Measurements from ENCODE around the gene VARS1.
"Not testable (repeated sequence)": the region's sequence is repeated elsewhere in the genome, so short reads cannot be mapped to it uniquely, and the experiment has no call there.

The VARS1 gene

DNA sequence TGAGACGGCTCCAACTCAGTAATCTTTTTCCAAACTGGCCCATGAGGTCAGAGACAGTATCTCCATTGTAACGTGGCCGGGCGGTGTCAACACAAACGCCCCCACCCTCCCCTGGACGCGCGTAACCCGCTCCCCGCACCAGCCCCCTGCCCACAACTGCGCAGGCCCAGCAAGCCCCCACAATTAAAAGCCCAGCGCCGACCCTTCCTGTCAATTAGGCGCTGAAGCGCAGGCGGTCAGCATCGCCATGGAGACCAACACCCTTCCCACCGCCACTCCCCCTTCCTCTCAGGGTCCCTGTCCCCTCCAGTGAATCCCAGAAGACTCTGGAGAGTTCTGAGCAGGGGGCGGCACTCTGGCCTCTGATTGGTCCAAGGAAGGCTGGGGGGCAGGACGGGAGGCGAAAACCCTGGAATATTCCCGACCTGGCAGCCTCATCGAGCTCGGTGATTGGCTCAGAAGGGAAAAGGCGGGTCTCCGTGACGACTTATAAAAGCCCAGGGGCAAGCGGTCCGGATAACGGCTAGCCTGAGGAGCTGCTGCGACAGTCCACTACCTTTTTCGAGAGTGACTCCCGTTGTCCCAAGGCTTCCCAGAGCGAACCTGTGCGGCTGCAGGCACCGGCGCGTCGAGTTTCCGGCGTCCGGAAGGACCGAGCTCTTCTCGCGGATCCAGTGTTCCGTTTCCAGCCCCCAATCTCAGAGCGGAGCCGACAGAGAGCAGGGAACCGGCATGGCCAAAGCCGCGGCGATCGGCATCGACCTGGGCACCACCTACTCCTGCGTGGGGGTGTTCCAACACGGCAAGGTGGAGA, 19.7 kb upstream of the VARS1 start, which contains the start of the genes HSPA1A and HSPA1L:
Gene HSPA1A (plus strand): TSS at position 519 of the 814 bp plus-strand sequence. CDS start 214 bp downstream, at position 733.
Gene HSPA1L (minus strand): TSS at position 259 of the 814 bp plus-strand sequence. CDS start 3,311 bp downstream, outside the sequence.
- DNase-seq: peak; percentile 77
- Mint-ChIP-seq H3K27ac (peak within 1 kb of the TSS; percentile 91), H3K9me3 (no peaks in the 10 kb centered on the region), H3K36me3 (peaks cover 29% of the 10 kb centered on the region), H3K27me3 (no peaks in the 10 kb centered on the region), H3K4me1 (peaks cover 49% of the 10 kb centered on the region), H3K4me3 (peak within 1 kb of the TSS; percentile 92)
- CTCF ChIA-PET: interaction anchor here (0.6 to 2.5 kb wide), 6 partner anchors 11 to 88 kb away, joined by 3 to 8 read pairs (median 4); no protein-coding TSS in a partner anchor

DNA sequence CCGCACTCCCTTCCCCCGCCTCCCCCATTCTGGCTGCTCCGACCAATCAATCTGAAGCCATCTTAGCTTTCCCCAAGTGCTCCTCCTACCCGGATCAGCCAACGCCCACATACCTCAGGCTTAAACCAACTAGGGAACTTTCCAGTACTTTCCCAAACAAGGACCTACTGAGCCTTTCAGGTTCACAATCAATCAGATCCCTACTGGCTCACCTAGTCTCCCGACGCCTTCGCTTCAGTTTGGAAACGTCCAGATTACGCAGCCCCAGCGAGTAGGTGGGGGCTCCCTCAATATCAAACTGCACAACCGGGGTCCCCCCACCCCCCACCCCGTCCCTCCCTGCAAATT, 19.1 kb upstream of the VARS1 start:
- Mint-ChIP-seq H3K4me1 (peaks cover 48% of the 10 kb centered on the region), H3K27ac (peak overlapping the region; percentile 91), H3K27me3 (no peaks in the 10 kb centered on the region), H3K4me3 (peak overlapping the region; percentile 92), H3K36me3 (peaks cover 31% of the 10 kb centered on the region), H3K9me3 (no peaks in the 10 kb centered on the region)
- peak; percentile 86 for DNase-seq
- CTCF ChIA-PET: interaction anchor here (0.6 to 2.5 kb wide), 6 partner anchors 12 to 87 kb away, joined by 3 to 8 read pairs (median 3); partner anchors contain the start of gene CLIC1

DNA sequence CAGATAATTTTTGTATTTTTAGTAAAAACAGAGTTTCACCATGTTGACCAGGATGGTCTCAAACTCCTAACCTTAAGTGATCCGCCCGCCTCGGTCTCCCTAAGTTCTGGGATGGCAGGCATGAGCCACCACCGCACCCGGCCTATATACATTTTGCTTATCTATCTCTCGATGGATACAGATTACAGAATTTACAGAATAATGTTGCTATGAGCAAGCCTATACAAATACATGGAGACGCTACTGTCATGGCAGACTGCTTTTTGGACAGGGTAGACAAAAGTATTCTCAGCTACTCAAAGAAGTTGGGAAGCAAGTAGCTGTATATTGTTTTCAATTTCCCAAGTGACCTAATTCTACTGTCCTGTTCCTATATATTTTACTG, 17.9 kb upstream of the VARS1 start:
- no peaks in the 10 kb centered on the region for H3K9me3 Mint-ChIP-seq
- CTCF ChIA-PET: interaction anchor here (1.8 to 2.5 kb wide), 2 partner anchors 23 to 86 kb away, joined by 5 to 8 read pairs; no protein-coding TSS in a partner anchor
- no peaks in the 10 kb centered on the region for H3K27me3 Mint-ChIP-seq
- H3K36me3 Mint-ChIP-seq: peaks cover 30% of the 10 kb centered on the region
- peak overlapping the region; percentile 69 for H3K4me3 Mint-ChIP-seq
- peak overlapping the region; percentile 82 for H3K27ac Mint-ChIP-seq
- peaks cover 41% of the 10 kb centered on the region for H3K4me1 Mint-ChIP-seq
- no peak for DNase-seq

DNA sequence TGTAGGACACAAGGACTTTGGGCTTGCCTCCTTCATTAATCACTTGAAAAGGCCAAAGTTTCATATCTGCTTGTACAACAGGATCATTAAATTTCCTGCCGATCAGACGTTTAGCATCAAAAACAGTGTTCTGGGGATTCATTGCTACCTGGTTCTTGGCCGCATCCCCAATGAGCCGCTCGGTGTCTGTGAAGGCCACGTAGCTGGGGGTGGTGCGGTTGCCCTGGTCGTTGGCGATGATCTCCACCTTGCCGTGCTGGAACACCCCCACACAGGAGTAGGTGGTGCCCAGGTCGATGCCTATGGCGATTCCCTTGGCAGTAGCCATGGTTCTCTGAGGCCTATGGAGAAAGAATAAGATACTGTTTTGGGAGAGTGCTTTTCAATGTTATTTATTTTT, 16.1 kb upstream of the VARS1 start:
- CTCF ChIA-PET: interaction anchor here (0.9 to 1.8 kb wide), 2 partner anchors 12 to 22 kb away, joined by 4 to 5 read pairs; no protein-coding TSS in a partner anchor
- no peak for DNase-seq
- Mint-ChIP-seq H3K36me3 (peaks cover 23% of the 10 kb centered on the region), H3K27me3 (no peaks in the 10 kb centered on the region), H3K4me3 (no peak overlapping the region), H3K9me3 (no peaks in the 10 kb centered on the region), H3K27ac (no peak overlapping the region), H3K4me1 (peaks cover 35% of the 10 kb centered on the region)

DNA sequence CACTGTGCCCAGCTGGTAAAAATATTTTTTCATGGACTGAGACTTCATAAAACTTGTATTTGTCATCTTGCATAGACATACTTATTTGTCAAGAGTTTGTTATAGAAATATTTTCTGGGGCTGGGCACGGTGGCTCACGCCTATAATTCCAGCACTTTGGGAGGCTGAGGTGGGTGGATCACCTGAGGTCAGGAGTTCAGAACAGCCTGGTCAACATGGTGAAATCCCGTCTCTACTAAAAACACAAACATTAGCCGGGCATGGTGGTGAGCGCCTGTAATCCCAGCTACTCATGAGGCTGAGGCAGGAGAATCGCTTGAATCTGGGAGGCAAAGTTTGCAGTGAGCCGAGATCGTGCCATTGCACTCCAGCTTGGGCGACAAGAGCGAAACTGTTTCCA, 13.0 kb upstream of the VARS1 start:
- DNase-seq, H3K27me3 Mint-ChIP-seq, H3K9me3 Mint-ChIP-seq, CTCF ChIA-PET, H3K27ac Mint-ChIP-seq, H3K4me3 Mint-ChIP-seq: not testable (repeated sequence)
- Mint-ChIP-seq H3K36me3 (peaks cover 27% of the 10 kb centered on the region), H3K4me1 (peaks cover 52% of the 10 kb centered on the region)

DNA sequence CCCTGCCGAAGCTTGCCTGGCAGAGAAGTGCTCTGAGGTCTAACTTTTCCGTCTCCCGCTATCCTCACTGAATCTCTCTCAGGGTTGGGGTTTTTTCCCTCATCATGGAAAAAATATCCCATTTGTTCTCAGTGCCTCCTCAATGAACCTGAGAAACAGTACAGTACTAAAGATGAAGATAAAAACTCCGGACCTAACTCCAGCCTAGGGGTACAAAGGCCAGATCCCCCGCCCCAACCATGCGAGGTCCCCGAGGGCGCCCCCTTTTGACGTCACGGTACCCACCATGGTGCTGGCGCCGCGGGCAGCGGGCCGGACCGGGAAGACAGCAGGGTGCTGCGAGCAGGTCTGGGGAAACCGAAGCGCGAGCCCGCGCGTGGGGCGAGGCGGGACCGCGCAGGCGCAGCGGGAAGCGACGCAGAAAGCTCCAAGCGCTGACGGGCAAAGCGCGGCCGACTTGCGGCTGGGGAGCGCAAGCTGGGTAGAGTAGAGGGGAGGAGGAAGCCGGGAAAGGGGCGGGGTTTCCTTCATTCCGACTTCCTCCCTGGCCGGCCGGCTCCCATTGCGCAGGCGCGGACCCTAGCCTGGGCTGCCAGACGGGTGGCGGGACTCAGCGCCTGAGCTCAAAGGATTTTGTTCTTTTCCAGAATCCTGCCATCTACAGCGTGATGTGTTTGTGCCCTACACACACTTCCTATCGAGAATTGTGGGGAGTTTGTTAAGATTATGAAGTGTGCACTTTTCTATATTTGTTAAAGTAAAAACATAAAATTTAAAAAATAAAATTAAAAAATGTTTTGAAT, 11.1 kb upstream of the VARS1 start, which contains the start of gene LSM2:
Gene LSM2 (minus strand): TSS at position 497 of the 803 bp plus-strand sequence. CDS start 209 bp downstream, at position 288.
- H3K4me3 Mint-ChIP-seq: peak within 1 kb of the TSS; percentile 92
- peak; percentile 98 for DNase-seq
- H3K27ac Mint-ChIP-seq: peak within 1 kb of the TSS; percentile 89
- H3K4me1 Mint-ChIP-seq: peaks cover 42% of the 10 kb centered on the region
- H3K36me3 Mint-ChIP-seq: peaks cover 38% of the 10 kb centered on the region
- no peaks in the 10 kb centered on the region for H3K27me3 Mint-ChIP-seq
- CTCF ChIA-PET: interaction anchor here (0.8 to 3.0 kb wide), 6 partner anchors 10 to 77 kb away, joined by 3 to 20 read pairs (median 4); partner anchors contain the start of genes DDAH2 and VARS1
- no peaks in the 10 kb centered on the region for H3K9me3 Mint-ChIP-seq

DNA sequence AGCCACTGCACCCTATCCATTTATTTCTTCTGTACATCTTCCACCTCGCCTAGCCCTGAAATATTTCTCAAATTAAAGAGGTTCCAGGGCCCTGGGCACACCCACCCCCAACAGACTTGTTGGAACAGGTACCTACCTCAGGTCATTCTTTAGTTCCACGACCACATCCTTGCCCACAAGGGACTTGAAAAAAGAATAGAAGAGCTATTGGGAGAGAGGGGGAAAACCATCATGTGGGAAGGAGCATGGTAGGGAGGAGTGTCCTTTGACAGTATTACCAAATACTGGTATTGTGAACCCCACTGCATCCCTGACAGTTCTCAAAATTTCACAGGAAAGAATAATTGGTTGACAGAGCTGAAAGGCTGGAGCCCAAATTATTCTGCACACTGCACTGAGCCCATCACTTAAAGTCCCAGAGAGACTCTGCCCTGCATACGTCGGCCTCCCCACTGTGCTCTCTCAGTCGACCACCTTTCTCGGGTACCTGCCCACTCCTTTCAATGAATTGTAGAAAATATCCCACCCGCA, 10.5 kb upstream of the VARS1 start:
- H3K36me3 Mint-ChIP-seq: peaks cover 38% of the 10 kb centered on the region
- H3K4me3 Mint-ChIP-seq: peak overlapping the region; percentile 92
- H3K27me3 Mint-ChIP-seq: no peaks in the 10 kb centered on the region
- H3K4me1 Mint-ChIP-seq: peaks cover 46% of the 10 kb centered on the region
- no peak for DNase-seq
- no peaks in the 10 kb centered on the region for H3K9me3 Mint-ChIP-seq
- H3K27ac Mint-ChIP-seq: peak overlapping the region; percentile 89
- CTCF ChIA-PET: interaction anchor here (0.8 to 3.0 kb wide), 7 partner anchors 9 to 125 kb away, joined by 3 to 20 read pairs (median 3); partner anchors contain the start of genes DDAH2, LY6G5C and VARS1

DNA sequence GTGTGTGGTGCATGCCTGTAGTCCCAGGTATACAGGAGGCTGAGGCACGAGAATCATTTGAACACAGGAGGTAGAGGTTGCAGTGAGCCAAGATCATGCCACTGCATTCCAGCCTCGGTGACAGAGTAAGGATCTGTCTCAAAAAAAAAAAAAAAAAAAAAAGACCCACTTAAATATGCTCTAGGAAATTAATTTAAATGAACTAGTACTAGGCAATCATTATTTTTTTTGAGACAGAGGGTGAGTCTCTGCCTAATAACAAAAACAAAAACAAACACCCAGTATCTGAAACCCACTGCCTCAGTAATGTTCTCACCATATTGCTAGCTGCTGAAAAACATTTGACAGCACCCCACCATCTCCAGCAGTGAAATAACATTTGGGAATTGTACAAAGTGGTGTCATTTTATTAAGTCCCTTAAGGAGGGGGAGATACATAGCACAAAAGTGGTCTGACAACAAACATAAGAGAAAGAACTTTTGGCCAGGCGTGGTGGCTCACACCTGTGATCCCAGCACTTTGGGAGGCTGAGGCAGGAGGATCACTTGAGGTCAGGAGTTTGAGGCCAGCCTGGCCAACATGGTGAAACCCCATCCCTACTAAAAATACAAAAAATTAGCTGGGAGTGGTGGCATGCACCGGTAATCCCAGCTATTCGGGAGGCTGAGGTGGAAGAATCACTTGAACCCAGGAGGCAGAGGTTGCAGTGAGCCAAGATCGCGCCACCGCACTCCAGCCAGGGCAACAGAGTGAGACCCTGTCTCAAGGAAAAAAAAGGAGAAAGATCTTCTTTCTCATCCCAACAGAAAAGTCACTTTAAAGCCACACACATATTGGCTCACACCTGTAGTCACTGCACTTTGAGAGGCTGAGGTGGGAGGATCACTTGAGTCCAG, 5.7 kb upstream of the VARS1 start:
- H3K9me3 Mint-ChIP-seq, DNase-seq, H3K4me3 Mint-ChIP-seq, H3K27me3 Mint-ChIP-seq: not testable (repeated sequence)
- H3K36me3 Mint-ChIP-seq: peaks cover 33% of the 10 kb centered on the region
- H3K4me1 Mint-ChIP-seq: peaks cover 56% of the 10 kb centered on the region
- H3K27ac Mint-ChIP-seq: peak overlapping the region; percentile 60
- CTCF ChIA-PET: interaction anchor here (0.6 kb wide), 1 partner anchor 123 kb away, joined by 3 read pairs; no protein-coding TSS in a partner anchor

DNA sequence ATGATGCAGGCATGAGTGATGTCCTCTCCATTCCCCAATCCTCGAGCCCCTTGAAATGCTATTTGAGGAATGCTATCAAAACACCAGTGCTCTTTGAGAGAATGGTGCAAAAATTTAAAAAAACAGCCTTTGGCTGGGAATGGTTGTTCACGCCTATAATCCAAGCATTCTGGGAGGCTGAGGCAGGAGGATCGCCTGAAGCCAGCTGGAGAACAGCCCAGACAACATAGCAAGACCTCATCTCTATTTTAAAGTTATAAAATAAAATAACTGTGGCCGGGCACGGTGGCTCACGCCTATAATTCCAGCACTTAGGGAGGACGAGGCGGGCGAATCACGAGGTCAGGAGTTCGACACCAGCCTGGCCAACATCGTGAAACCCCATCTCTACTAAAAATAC, 4.2 kb upstream of the VARS1 start:
- CTCF ChIA-PET: interaction anchor here (1.2 kb wide), 1 partner anchor 30 kb away, joined by 7 read pairs; no protein-coding TSS in a partner anchor
- Mint-ChIP-seq H3K4me3 (no peak overlapping the region), H3K27me3 (no peaks in the 10 kb centered on the region), H3K4me1 (peaks cover 45% of the 10 kb centered on the region), H3K36me3 (peaks cover 29% of the 10 kb centered on the region), H3K27ac (peak overlapping the region; percentile 37), H3K9me3 (no peaks in the 10 kb centered on the region)
- DNase-seq: no peak

DNA sequence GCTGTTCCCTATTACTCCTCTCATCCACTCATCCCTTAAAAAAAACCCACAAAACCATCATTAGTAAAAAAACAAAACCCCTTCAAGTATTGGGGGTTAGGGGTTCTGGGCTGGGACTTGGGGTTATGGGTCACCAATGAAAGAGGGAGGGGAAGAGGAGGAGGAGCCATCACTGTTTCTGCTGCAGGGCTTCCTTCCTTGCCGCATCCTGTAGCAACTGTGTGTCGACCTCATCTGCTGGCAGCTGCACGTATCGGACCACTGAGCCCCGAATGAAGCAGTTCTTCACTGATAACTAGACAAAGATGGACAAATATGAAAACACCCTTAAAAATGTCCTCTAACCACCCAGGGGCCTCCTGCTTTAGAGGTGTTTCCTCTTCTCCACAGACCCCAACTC, 2.0 kb upstream of the VARS1 start:
- H3K36me3 Mint-ChIP-seq: peaks cover 23% of the 10 kb centered on the region
- H3K4me3 Mint-ChIP-seq: peak overlapping the region; percentile 42
- CTCF ChIA-PET: interaction anchor here (3.1 kb wide), 1 partner anchor 8 kb away, joined by 20 read pairs; the partner anchor contains the start of gene LSM2
- no peaks in the 10 kb centered on the region for H3K9me3 Mint-ChIP-seq
- H3K27me3 Mint-ChIP-seq: no peaks in the 10 kb centered on the region
- DNase-seq: peak; percentile 71
- H3K27ac Mint-ChIP-seq: peak overlapping the region; percentile 85
- H3K4me1 Mint-ChIP-seq: peaks cover 47% of the 10 kb centered on the region

DNA sequence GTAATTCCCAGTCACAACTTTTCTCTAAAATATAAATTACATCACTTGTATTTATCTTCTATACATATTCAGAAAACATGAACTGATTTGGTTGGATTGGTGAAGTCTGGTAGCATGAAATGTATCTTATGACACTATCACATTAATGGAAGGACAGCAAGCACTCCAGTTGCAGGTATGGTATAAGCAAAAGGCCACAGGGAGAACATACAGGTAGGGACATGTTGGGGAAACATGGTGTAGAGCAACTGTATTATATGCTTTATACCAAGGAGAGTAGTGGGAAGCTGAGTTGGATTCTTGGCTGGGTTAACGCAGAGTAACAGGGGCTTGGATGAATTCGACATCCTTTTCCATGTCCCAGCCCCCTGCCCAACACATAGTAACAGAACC, 1.4 kb upstream of the VARS1 start:
- Mint-ChIP-seq H3K27ac (peak overlapping the region; percentile 85), H3K4me1 (peaks cover 50% of the 10 kb centered on the region), H3K27me3 (no peaks in the 10 kb centered on the region), H3K36me3 (peaks cover 26% of the 10 kb centered on the region), H3K4me3 (peak overlapping the region; percentile 46), H3K9me3 (no peaks in the 10 kb centered on the region)
- no peak for DNase-seq
- CTCF ChIA-PET: interaction anchor here (1.5 to 3.1 kb wide), 3 partner anchors 9 to 59 kb away, joined by 3 to 20 read pairs (median 10); partner anchors contain the start of gene LSM2

DNA sequence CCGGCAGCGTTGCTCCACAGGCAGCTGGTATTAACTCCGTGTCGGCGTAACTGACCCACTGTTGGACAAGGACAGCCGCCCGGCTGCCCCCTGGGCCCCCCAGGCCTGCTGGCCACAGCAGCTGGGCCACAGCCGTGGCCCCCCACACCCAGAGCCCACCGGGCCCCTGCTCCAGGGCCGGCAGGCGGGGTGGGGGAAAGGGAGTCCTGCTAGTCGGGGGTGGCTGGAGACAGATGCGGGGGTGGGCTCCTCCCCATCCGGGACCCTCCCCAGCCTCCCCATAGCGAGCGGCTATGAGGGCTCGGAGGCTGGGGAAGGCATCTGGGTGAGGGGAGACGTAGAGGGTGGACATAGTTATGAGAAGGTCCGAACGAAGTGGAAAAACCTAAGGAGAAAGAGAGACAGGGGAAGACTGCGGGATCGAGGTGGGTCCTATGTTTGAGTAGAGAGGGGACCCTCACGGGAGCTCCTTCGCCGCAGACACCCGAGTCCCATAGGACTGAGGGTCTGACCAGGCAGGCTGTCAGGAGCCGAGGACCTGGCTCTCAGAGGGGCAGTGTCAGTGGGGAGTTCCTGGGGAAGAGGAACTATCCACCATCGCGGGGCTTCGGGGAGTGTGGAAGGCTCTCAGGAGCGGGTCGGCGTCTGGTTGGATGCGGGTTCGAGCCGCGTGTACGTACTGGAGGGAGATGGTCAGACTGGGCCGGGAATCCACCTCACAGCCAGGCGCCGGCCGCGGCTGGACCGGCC, 511 bp downstream of the VARS1 start:
- H3K4me3 Mint-ChIP-seq: peak overlapping the region; percentile 98
- peaks cover 52% of the 10 kb centered on the region for H3K4me1 Mint-ChIP-seq
- H3K27ac Mint-ChIP-seq: peak overlapping the region; percentile 96
- H3K36me3 Mint-ChIP-seq: peaks cover 29% of the 10 kb centered on the region
- no peaks in the 10 kb centered on the region for H3K9me3 Mint-ChIP-seq
- CTCF ChIA-PET: interaction anchor here (0.6 to 3.1 kb wide), 5 partner anchors 11 to 401 kb away, joined by 3 to 20 read pairs (median 3); partner anchors contain the start of gene LSM2
- DNase-seq: peak; percentile 30
- H3K27me3 Mint-ChIP-seq: no peaks in the 10 kb centered on the region
